Measurements from ENCODE around the gene RNF150.

Gene RNF150

DNA sequence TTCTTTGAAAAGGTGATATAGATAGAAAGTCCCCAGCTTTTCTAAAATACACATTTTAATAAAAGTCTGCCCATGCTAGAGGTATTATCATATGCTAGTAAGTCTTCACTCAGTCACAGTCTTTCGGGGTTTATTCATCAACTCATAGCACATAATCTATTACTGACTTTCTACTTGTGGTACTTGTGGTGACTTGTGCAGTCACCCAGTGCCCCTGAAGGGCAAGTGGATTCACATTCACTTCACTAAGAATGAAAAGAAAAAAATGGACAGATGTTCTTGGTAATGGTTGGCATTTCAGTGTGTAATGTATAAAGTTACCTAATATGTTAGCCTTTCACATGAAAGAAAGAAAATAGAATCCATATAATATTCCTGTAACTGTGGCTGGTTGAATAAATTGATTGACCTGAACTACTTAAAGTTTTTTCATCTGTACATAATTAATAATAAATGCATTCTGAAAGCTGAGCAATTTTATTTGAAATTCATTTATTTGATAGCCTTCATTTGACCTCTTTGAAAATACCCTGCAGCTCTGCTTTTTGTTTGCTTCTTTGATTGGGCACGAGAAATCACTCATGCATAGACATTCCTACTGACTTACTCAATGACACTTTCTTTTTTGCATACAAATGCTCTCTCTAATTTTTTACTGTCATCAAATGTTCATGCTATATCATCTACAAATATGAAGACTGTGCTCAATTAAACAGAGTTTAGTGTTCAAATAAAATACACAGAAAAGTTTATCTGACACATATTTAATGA is 47.9 kb upstream of the RNF150 start:
- POLR2A ChIA-PET, result no interaction called here
- no peak for TF ChIP-seq SP3 (tag by site-specific recombination; IDR thresholded peaks at IDR 0.05)
- no peak for TF ChIP-seq ZNF670 (tag by site-specific recombination; IDR thresholded peaks at IDR 0.05; ENCODE audit: low read depth)
- TF ChIP-seq, protein P1, sequence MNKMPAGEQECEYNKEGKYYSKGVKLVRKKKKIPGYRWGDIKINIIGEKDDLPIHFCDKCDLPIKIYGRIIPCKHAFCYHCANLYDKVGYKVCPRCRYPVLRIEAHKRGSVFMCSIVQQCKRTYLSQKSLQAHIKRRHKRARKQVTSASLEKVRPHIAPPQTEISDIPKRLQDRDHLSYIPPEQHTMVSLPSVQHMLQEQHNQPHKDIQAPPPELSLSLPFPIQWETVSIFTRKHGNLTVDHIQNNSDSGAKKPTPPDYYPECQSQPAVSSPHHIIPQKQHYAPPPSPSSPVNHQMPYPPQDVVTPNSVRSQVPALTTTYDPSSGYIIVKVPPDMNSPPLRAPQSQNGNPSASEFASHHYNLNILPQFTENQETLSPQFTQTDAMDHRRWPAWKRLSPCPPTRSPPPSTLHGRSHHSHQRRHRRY (tag by site-specific recombination; IDR thresholded peaks at IDR 0.05), result no peak
- TF ChIP-seq ZNF701 (tag by site-specific recombination; IDR thresholded peaks at IDR 0.05), result no peak
- TF ChIP-seq HOXD13 (CRISPR knock-in tag; IDR thresholded peaks at IDR 0.05; ENCODE audit: borderline replicate concordance), result no peak
- no peak for TF ChIP-seq ZNF48 (tag by site-specific recombination; IDR thresholded peaks at IDR 0.05)
- TF ChIP-seq, protein P2, sequence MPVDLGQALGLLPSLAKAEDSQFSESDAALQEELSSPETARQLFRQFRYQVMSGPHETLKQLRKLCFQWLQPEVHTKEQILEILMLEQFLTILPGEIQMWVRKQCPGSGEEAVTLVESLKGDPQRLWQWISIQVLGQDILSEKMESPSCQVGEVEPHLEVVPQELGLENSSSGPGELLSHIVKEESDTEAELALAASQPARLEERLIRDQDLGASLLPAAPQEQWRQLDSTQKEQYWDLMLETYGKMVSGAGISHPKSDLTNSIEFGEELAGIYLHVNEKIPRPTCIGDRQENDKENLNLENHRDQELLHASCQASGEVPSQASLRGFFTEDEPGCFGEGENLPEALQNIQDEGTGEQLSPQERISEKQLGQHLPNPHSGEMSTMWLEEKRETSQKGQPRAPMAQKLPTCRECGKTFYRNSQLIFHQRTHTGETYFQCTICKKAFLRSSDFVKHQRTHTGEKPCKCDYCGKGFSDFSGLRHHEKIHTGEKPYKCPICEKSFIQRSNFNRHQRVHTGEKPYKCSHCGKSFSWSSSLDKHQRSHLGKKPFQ (tag by site-specific recombination; IDR thresholded peaks at IDR 0.05), result no peak

DNA sequence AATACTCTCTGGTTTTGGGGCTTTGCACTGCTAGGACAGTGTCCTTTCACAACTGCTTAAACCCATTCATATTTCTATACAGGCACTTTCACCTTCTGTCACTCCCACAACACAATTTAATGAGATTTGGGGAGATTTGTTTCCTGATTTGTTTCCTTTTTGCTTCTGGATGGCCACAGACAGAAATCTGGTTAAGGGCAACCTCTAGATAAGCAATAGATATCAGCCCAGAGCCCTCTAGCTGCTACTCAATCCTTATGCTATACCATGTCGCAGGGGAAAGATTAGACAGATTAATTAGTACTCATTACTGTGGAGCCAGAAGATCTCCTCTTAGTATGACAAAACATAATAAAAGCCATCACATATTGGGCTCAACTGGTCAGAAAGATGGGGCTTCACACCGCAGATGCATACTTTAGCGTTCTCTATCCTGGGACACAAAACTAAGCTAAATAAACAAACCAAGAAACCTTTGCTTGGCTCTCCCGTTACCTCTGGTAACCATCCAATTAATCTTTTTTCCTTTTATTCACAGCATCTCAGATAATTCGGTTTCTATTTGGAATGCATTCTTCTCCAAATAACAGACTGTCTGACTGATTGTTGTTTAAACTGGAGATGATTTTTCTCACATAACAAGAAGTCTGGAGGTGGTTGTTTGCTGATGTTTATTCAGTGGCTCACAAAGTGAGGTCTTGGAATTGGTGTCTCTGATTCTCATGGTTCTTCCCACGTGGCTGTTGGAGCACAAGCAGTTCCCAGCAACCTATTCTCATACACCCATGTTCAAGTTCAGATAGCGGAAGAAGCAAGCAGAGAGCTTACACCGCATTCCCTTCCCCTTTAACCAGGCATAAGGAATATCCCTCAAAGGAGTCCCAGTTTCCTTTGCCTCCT is 46.5 kb upstream of the RNF150 start:
- ChIA-PET POLR2A (no interaction called here), CTCF (no interaction called here)
- Histone ChIP-seq H3K9me3 (ENCODE audit: control insufficient read depth, insufficient read depth, low read depth, low read length) (no peaks in the 10 kb centered on the region), H3K4me1 (ENCODE audit: control insufficient read depth, insufficient read depth, low read length) (no peaks in the 10 kb centered on the region), H3K27ac (ENCODE audit: extremely low read depth, low read depth, low read length) (no peak overlapping the region), H3K4me3 (ENCODE audit: low read depth, low read length) (no peak overlapping the region), H3K36me3 (ENCODE audit: control insufficient read depth in 2 of 2, insufficient read depth in 1 of 2, low read length in 2 of 2) (no peaks in the 10 kb centered on the region)
- TF ChIP-seq ZNF624 (tag by site-specific recombination; IDR thresholded peaks at IDR 0.05) (no peak), ZNF426 (tag by site-specific recombination; IDR thresholded peaks at IDR 0.05) (no peak), ZNF19 (tag by site-specific recombination; IDR thresholded peaks at IDR 0.05; ENCODE audit: low read depth) (no peak), ZNF623 (tag by site-specific recombination; IDR thresholded peaks at IDR 0.05) (no peak), SP3 (tag by site-specific recombination; IDR thresholded peaks at IDR 0.05) (no peak), ZFHX2 (tag by site-specific recombination; conservative IDR thresholded peaks at IDR 0.05) (no peak), GLI4 (tag by site-specific recombination; IDR thresholded peaks at IDR 0.05) (no peak), ZNF146 (tag by site-specific recombination; IDR thresholded peaks at IDR 0.05) (no peak), ZNF549 (tag by site-specific recombination; IDR thresholded peaks at IDR 0.05) (no peak)

More for the DNA sequence above, 47.9 kb upstream of the RNF150 start:
- Histone ChIP-seq H3K27ac (ENCODE audit: extremely low read depth, low read depth, low read length) (no peak overlapping the region), H3K9me3 (ENCODE audit: control insufficient read depth, insufficient read depth, low read depth, low read length) (no peaks in the 10 kb centered on the region), H3K4me1 (ENCODE audit: control insufficient read depth, insufficient read depth, low read length) (no peaks in the 10 kb centered on the region), H3K4me3 (ENCODE audit: low read depth, low read length) (no peak overlapping the region), H3K36me3 (ENCODE audit: control insufficient read depth in 2 of 2, insufficient read depth in 1 of 2, low read length in 2 of 2) (no peaks in the 10 kb centered on the region)
- CTCF ChIA-PET, result no interaction called here

DNA sequence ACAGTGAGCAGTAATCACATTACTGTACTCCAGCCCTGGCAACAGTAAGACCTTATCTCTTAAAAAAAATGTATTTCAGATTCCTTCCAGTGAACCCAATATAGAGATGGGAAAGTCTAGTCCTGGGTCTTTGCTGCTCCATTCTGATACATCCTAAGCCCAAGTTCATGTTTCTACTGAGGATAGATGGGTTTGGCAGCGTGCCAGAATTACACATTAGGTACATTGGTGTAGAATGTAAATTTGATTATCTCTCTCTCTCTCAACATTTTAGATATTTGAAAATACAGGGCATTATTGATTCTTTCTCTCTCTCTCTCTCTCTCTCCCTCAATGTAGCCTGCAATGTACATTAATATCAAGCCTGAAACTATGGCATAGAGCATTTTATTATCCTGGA is 43.9 kb upstream of the RNF150 start:
- Histone ChIP-seq H3K4me1 (ENCODE audit: control insufficient read depth, insufficient read depth, low read length) (no peaks in the 10 kb centered on the region), H3K27ac (ENCODE audit: extremely low read depth, low read depth, low read length) (no peak overlapping the region), H3K36me3 (ENCODE audit: control insufficient read depth in 2 of 2, insufficient read depth in 1 of 2, low read length in 2 of 2) (no peaks in the 10 kb centered on the region), H3K9me3 (ENCODE audit: control insufficient read depth, insufficient read depth, low read depth, low read length) (no peaks in the 10 kb centered on the region), H3K4me3 (ENCODE audit: low read depth, low read length) (no peak overlapping the region)
- ChIA-PET POLR2A (no interaction called here), CTCF (no interaction called here)
- TF ChIP-seq ZNF133 (tag by site-specific recombination; IDR thresholded peaks at IDR 0.05) (no peak), ZNF157 (tag by site-specific recombination; IDR thresholded peaks at IDR 0.05) (no peak)
